Lower lobe of right lung (tissue), 2 donors: ENCODE measurements around the gene ARPC1B. TPM values are rescaled to one million over a fixed set of nuclear protein-coding genes. Genes with fewer than 3 reads are reported as not detected.
A peak's percentile ranks its signal among the peaks of the same experiment; 100 is the strongest.

Source experiments
- ATAC-seq, 2 donors: fragments of 200-7000 bp; cut with Tn5 transposase; one replicate each; pipeline ENCODE4 v1.9.1; 2020 to 2022; ENCODE audit warnings: mild to moderate bottlenecking in 2 of 2, moderate library complexity in 2 of 2
- DNase-seq: peaks from one replicate; pipeline ENCODE4 v3.0.0-alpha.2; 2020
- H3K27ac ChIP-seq: fragments of 200-600 bp; one replicate; pipeline ENCODE4 v1.8.0; 2022
- H3K27me3 ChIP-seq: fragments of 200-600 bp; one replicate; pipeline ENCODE4 v1.8.0; 2022; ENCODE audit warnings: low read depth
- H3K36me3 ChIP-seq: fragments of 200-600 bp; one replicate; pipeline ENCODE4 v1.8.0; 2022; ENCODE audit warnings: mild to moderate bottlenecking
- H3K4me1 ChIP-seq: fragments of 200-600 bp; one replicate; pipeline ENCODE4 v1.8.0; 2022
- H3K4me3 ChIP-seq: fragments of 200-600 bp; one replicate; pipeline ENCODE4 v1.8.0; 2022; ENCODE audit warnings: mild to moderate bottlenecking
- H3K9me3 ChIP-seq: fragments of 200-600 bp; one replicate; pipeline ENCODE4 v1.8.0; 2022
- intact Hi-C: fragments of 100-400 bp; cut with DNase I; formaldehyde crosslinking; loops from one replicate; pipeline ENCODE4 v1.11.0; 2022
- total RNA-seq: library from RNA; stranded (reverse); fragmentation: NEBNext Ultra II Directional; extraction: Animal tissue kit (Norgen Biotek cat#: 25700); gene quantifications from one replicate; pipeline ENCODE4 v1.2.1, GENCODE V29; 2021
- TF ChIP-seq, protein P1 (sequence below): fragments of 200-600 bp; IDR thresholded peaks from one replicate; pipeline ENCODE4 v1.8.0; 2022; ENCODE audit warnings: antibody characterized with exemption, mild to moderate bottlenecking
- donor health status: DM: no; HTN: yes; CAD: no; lungs with severe emphysema.

The ARPC1B gene
- total RNA-seq, 1 donor from 2014 or later: 236 TPM

DNA sequence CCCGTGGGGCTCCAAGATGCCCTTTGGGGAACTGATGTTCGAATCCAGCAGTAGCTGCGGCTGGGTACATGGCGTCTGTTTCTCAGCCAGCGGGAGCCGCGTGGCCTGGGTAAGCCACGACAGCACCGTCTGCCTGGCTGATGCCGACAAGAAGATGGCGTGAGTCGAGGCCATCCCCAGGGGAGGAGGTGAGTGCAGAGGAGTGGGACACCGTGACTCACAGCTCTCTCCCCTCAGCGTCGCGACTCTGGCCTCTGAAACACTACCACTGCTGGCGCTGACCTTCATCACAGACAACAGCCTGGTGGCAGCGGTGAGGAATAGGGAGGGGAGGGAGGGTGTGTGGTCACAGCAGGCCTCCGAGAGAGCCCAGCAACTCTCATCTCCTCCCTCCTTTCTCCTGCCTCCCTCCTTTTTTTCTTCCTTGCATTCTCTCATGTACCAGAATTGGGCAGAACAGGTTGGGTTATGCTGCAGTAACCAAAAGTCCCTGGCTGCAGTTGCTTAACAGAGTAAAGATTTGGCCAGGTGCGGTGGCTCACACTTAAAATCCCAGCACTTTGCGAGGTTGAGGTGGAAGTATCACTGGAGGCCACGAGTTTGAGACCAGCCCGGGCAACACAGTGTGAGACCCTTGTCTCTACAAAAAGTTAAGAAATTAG, 16.5 kb downstream of the ARPC1B start:
- TF ChIP-seq, protein P1, sequence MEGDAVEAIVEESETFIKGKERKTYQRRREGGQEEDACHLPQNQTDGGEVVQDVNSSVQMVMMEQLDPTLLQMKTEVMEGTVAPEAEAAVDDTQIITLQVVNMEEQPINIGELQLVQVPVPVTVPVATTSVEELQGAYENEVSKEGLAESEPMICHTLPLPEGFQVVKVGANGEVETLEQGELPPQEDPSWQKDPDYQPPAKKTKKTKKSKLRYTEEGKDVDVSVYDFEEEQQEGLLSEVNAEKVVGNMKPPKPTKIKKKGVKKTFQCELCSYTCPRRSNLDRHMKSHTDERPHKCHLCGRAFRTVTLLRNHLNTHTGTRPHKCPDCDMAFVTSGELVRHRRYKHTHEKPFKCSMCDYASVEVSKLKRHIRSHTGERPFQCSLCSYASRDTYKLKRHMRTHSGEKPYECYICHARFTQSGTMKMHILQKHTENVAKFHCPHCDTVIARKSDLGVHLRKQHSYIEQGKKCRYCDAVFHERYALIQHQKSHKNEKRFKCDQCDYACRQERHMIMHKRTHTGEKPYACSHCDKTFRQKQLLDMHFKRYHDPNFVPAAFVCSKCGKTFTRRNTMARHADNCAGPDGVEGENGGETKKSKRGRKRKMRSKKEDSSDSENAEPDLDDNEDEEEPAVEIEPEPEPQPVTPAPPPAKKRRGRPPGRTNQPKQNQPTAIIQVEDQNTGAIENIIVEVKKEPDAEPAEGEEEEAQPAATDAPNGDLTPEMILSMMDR: no peak
- H3K36me3 ChIP-seq: peaks cover 89% of the 10 kb centered on the region
- H3K27me3 ChIP-seq: no peaks in the 10 kb centered on the region
- no peak overlapping the region for H3K4me3 ChIP-seq
- no peak overlapping the region for H3K27ac ChIP-seq
- ATAC-seq (no peak), DNase-seq (no peak)
- intact Hi-C loops: no loop called here
- no peaks in the 10 kb centered on the region for H3K9me3 ChIP-seq
- H3K4me1 ChIP-seq: peaks cover 28% of the 10 kb centered on the region

DNA sequence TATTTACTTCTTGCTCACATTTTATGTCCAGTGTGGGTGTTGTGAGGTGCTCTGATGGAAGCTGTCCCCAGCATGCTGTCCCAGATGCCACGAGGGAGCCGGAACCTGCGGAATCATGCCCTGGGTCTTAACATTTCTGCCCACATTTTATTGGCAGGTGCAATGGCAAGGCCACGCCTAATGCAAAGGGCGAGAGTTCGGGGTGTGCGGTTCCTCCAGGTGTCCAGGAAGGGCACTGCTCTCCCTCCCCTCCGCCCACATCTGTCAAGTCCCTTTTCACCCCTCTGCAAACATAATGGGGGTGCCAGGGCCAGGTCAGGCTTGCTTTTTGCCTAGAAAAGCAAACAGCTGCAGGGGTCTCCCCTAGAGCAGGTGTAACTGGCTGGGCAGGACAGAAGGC, 17.5 kb downstream of the ARPC1B start:
- no peak for ATAC-seq
- H3K27me3 ChIP-seq: no peaks in the 10 kb centered on the region
- no peak for DNase-seq
- H3K27ac ChIP-seq: peak overlapping the region; percentile 71
- H3K9me3 ChIP-seq: no peaks in the 10 kb centered on the region
- TF ChIP-seq, protein P1: no peak
- peak overlapping the region; percentile 61 for H3K4me3 ChIP-seq
- H3K36me3 ChIP-seq: peaks cover 87% of the 10 kb centered on the region
- intact Hi-C loops: no loop called here
- peaks cover 22% of the 10 kb centered on the region for H3K4me1 ChIP-seq

DNA sequence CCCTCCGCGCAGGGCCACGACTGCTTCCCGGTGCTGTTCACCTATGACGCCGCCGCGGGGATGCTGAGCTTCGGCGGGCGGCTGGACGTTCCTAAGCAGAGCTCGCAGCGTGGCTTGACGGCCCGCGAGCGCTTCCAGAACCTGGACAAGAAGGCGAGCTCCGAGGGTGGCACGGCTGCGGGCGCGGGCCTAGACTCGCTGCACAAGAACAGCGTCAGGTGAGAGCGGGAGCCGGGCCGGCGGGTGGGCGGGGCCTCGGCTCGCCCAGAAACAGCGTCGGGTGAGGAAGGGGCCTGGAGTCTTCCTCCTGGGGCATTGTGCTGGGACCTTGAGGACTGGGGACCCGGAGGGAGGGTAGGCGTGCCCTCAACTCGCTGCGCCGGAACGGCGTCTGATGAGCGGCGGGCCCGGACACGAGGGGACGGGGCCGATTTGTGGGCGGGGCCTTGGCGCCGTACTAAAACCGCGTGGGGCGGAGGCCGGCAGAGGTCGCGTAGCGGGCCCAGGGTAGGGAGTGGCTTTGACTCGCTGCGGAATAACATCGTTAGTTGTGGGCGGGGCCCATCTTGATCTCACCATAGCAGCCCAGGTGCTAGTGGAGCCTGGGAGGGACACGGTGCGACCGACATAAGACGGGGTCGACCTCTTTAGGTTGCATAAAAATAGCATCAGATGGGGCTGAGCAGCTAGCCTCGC, 18.3 kb downstream of the ARPC1B start:
- intact Hi-C loops: no loop called here
- Histone ChIP-seq H3K27me3 (no peaks in the 10 kb centered on the region), H3K9me3 (no peaks in the 10 kb centered on the region), H3K27ac (peak overlapping the region; percentile 71), H3K4me1 (peaks cover 22% of the 10 kb centered on the region), H3K4me3 (peak overlapping the region; percentile 61), H3K36me3 (peaks cover 87% of the 10 kb centered on the region)
- TF ChIP-seq, protein P1: no peak
- peak; percentile 88 for DNase-seq
- peak; percentile 88 to 91 for ATAC-seq

DNA sequence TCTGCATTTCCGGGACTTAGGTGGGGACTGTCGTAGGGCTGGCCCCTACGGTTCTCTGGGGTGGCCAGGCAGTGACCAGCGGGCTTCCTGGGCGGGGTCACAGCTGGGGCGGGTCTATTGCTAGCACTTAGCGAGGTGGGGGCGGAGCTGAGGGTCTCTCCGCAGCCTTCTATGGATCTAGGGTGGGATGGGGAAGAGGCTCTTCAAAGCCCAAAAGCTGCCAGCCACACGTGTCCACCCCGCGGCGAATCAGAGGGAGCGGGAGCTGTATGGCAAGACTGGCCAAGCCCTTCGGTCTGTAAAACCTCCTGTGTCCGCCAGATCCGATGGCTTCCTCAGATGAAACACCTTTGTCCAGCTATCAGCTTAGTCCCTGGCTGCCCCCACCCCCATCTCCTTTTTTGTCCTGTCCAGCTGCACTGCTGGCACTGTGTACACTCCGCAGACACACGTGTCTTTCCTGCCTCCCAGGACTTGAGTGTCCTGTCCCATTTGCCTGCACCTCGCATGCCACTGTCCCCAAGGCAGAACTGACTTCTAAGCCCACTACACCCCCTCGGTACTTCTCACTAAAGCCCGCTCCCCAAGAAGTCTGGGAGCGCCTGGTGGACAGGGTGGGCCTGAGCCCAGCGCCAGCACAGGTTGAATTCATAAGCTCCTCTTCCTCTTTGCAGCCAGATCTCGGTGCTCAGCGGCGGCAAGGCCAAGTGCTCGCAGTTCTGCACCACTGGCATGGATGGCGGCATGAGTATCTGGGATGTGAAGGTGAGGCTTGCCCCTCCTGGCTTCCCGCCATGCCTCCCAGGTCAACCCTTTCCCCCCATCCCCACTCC, 19.0 kb downstream of the ARPC1B start:
- Histone ChIP-seq H3K9me3 (no peaks in the 10 kb centered on the region), H3K4me3 (peak overlapping the region; percentile 61), H3K36me3 (peaks cover 87% of the 10 kb centered on the region), H3K27me3 (no peaks in the 10 kb centered on the region), H3K4me1 (peaks cover 22% of the 10 kb centered on the region), H3K27ac (peak overlapping the region; percentile 71)
- DNase-seq (no peak), ATAC-seq (peak; percentile 44 to 58)
- TF ChIP-seq, protein P1: no peak
- intact Hi-C loops: no loop called here

DNA sequence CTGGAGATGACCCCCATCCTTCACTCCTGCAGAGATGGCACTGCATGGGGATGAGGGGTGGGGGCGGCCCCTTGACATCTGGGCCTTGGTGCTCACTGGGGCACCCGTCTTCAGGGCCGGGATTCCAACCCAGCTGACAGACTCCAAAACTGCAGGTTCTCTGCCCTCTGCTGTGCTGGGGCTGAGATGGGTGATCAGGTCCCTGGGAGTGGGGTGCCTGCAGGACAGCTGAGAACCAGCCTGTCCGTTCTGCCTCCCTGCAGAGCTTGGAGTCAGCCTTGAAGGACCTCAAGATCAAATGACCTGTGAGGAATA, 19.6 kb downstream of the ARPC1B start:
- DNase-seq: no peak
- H3K4me1 ChIP-seq: peaks cover 26% of the 10 kb centered on the region
- H3K4me3 ChIP-seq: no peak overlapping the region
- intact Hi-C loops: no loop called here
- H3K9me3 ChIP-seq: no peaks in the 10 kb centered on the region
- no peaks in the 10 kb centered on the region for H3K27me3 ChIP-seq
- peak overlapping the region; percentile 8 for H3K27ac ChIP-seq
- TF ChIP-seq, protein P1: no peak
- H3K36me3 ChIP-seq: peaks cover 87% of the 10 kb centered on the region
- ATAC-seq: no peak
